HG02943 (cell line): ENCODE data around the gene TRPC3.
"Not testable (repeated sequence)": the region's sequence is repeated elsewhere in the genome, so short reads cannot be mapped to it uniquely, and the experiment has no call there.

Experiments used
- ATAC-seq: cut with Tn5 transposase; IDR thresholded peaks from one replicate; pipeline ENCODE4 v1.9.1; 2021; ENCODE audit warnings: mild to moderate bottlenecking, low read depth, moderate library complexity; ENCODE audit not compliant: unreplicated experiment

The TRPC3 gene

GRCh38 chr4:121950680-121951520, 960 bp downstream of the TRPC3 start:
- ATAC-seq = peak; percentile 40

DNA sequence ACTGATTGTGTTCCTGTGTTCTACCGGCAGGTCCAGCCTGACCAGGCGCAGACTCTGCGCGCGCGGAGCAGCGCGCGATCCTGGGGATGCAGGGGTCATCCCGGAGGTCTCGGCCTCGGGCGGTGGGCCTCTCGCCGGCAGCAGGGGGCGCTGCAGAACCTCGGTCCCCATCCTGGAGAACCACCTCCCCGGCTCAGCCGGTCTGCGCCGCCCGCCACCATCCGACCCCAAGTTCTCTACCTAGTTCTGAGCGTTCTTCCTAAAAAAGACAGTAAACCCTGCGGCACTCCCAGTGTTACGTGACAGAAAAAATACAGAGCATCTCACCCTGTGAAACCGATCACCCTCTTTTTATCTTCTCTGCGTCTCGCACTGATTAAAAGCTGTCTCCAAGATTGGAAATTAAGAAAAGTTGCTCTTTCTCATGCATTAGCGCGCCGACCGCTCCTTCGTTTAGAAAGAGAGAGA, 1.6 kb downstream of the TRPC3 start:
- ATAC-seq = peak; percentile 84

DNA sequence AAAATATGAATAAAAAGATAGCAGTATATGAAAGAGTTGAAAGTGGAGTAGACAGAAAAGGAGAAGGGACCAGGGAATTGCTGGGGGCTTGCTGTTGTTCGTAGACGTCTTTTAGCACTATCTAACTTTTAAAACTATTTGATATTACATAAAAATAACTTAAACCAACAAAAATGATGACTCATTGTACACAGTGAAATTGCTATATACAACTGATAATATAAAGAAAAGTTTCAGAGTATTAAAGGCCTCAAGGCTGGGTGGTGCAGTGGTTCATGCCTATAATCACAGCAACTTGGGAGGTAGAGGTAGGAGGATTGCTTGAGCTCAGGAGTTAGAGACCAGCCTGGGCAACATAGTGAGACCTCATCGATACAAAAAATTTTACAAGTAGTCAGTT, 5.2 kb downstream of the TRPC3 start:
- no peak for ATAC-seq

DNA sequence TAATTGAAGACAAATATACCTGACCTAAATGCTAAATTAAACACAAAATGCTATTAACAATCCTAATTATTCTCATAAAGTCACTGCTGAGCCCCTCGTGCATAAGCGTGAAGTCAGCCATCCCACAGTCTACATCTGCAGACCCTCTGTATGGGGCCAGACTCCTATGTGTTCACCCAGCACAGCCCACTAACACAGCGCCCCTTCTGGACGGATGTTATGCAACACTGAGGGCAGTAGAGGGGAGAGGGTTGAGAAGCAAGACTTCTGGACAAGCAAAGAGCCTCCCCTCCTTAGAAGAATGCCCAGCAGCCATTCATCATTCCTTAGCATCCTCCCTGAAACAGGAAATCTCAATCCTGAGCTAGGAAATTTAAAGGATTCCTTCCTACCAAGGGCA, 7.9 kb downstream of the TRPC3 start:
- no peak for ATAC-seq

DNA sequence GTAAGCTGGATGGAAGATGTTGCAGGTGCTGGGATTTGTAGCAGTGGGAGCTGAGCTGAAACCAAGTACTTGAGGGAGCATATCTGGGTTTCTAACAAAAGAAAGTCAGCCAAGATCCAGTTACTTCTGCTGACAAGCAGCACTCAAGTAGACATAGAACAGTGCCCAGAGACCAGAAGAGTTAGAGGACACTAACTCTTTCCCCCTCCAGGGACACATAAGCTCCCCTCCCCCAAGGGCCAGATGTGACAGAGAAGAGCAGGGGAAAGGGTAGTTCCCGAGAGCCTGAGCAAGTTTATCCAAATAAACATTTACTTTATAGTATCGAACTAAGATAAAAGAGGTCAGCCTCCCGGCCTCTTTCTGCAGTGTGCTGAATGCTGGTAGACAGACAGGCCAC, 12.2 kb downstream of the TRPC3 start:
- ATAC-seq = no peak

- ATAC-seq = no peak
These were observed 13.4 kb downstream of the TRPC3 start for GRCh38 chr4:121938282-121939092.

- ATAC-seq = no peak
These were observed 15.8 kb downstream of the TRPC3 start for GRCh38 chr4:121936101-121936500.

GRCh38 chr4:121934635-121935034, 17.2 kb downstream of the TRPC3 start:
- no peak for ATAC-seq

DNA sequence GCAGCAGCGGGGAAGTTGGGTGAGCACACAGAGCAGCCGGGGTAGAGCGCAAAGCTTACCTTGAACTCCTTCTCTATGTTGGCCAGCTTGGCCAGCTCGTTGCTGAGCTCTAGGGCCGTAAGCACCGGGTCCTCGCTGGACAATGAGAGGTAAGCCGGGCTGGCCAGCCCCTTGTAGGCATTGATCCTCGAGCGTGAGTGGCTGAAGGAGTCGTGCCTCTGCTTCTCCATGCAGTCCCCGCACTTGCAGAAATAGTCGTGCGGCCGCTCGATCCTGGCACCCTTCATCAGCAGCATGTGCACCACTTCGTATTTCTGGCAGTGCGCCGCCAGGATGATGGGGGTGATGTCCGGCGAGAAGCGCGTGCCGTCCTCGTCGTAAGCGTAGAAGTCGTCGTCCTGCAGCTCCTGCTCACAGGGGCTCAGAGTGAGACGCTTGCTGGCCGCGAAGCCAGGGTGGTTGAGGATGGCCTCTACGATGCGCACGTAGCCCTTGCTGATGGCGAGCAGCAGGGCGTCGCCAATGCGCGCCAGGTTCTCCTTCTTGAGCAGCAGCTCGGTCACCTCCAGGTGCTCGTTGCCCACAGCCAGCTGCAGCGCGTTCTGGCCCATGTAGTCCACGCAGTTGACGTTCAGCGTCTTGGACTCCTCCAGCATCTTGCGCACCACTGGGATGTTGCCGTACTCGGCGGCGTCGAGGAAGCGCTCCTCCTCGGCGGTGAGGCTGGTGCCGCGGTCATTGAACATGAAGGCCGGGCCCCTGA, 19.5 kb downstream of the TRPC3 start:
- no peak for ATAC-seq

DNA sequence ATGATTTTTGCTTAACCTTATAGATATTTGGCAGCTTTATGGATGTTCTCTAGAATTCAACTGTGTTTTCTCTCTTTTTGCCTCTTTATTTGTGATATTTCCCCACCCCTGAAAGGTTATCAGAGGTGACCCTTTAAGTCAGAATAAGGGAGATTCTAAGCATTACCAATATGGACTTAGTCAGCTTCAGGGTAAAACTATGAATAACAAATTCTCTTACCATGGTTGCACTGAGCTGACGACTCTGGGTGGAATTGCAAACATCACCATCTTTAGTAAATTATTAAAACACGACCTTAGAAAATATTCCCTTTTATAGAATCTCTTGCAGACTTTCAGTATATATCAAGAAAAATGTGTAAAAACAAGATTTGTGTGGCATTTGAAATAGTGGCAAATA, 21.6 kb downstream of the TRPC3 start:
- ATAC-seq = no peak

DNA sequence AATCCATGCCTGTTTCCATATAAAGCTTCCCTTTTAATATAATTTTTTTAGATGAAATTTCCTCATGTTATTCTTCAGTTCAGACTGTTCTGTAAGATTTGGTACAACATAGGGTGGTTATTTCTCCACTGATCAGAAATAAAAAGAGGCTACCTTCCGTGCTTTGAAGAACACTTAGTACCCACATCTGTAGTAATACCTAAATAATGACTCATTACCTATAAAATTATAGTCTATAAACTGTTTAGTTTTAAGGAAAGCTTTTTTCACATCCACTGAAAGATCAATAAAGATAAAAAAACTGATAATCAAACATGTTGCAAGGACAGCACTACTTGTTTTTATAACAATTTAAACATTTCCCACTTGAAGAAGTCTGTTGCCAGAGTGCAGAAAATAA, 23.9 kb downstream of the TRPC3 start:
- ATAC-seq = no peak

DNA sequence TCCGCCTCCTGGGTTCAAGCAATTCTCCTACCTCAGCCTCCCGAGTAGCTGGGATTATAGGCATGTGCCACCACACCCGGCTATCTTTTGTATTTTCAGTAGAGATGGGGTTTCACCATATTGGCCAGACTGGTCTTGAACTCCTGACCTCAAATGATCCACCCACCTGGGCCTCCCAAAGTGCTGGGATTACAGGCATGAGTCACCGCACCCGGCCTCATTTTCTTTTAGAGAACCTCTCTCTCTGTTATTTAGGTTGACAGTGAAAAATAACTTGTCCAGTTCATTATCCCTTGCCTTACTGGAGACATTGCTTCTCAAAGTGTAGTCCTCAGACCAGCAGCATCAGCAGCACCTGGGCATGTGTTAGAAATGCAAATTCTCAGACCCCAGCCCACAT, 25.4 kb downstream of the TRPC3 start:
- ATAC-seq = not testable (repeated sequence)

DNA sequence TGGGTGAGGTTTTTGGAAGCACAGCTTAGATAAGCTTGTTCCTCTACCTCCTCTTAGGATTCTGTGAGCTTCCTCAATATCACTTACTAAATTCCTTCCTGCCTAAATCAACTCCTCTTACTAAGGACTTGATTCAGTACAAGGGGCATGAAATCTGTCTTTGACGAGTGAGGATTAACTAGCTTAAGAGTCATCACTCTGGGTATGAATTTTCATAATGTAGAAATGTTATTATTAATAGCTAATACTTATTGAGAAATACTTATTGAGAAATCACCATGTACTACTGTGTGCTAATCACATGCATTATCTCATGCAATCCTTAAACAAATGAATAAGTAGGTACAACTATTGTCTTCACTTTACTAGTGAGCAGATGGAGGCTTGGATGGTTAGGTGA, 28.6 kb downstream of the TRPC3 start:
- ATAC-seq = no peak

GRCh38 chr4:121913667-121914066, 38.2 kb downstream of the TRPC3 start:
- no peak for ATAC-seq

- no peak for ATAC-seq
These were observed 43.5 kb downstream of the TRPC3 start for GRCh38 chr4:121908346-121908745.

DNA sequence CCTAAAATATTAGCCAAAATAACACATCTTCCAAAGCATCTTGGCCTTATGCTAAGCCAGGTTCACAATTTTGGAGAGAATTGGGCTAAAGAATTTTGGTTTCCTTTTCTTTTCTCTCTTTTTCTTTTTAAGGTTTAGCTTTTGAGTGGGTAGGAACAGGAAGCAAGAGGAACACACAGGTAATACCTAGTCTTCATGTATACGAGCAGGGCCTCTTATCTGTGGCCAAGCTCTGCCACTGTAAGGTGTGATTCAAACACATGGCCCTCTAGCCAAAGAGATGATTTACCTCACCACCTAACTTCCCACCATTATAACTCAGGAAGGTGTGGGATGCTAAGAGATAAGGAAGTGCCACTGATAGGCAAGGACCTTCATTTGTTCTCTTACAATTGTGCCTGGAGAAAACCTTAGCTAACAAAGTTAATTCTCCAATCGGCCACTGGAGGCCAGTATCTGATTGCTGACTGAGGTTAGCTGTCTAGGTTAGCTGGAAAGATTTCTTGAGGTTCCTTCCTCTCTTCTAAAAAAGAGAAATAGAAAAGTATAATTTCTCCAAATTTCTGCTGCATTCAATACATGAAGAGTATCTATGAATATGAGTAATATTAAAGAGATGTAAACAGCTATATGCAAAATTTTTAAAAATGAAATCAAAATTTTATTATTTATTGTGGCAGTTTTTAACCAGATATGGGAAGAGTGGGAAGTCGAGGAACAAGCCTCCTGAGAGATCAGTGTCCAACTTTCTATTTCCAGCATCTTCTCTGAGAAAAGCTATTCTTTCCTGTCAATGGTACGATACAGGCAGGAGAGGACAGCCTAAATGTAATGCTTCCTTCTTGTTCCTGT, 51.5 kb downstream of the TRPC3 start:
- peak; percentile 93 for ATAC-seq

DNA sequence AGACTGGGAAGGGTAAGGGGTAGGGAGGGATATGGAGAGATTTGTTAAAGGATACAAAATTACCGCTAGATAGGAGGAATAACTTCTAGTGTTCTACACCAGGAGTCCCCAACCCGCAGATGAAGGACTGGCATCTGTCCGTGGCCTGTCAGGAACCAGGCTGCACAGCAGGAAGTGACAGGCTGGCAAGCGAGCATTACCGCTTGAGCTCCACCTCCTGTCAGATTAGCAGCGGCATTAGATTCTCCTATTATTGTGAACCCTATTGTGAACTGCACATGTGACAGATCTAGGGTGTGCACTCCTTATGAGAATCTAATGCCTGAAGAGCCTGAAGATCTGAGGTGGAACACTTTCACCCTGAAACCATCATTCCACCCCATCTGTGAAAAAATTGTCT, 53.7 kb downstream of the TRPC3 start:
- ATAC-seq = no peak

DNA sequence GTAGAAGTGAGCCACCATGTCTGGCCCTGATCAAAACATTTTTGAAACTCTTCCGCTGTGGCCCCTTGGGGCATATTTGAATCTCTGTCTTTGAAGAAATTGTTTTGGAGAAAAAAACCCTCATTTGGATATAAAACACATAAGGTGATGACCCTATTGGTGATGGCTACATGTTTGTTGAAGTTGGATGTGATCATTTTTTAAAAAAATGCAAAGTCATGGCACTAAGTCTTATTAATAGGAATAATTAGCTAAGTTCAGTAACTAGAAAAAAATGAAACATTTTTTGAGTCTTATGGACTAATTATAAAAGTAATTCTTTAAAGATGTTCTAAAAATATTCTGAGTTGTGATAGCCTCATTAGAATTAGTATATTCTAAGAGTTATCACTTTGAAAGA, 63.7 kb downstream of the TRPC3 start:
- no peak for ATAC-seq

- no peak for ATAC-seq
These were observed 66.7 kb downstream of the TRPC3 start for GRCh38 chr4:121885115-121885514.

DNA sequence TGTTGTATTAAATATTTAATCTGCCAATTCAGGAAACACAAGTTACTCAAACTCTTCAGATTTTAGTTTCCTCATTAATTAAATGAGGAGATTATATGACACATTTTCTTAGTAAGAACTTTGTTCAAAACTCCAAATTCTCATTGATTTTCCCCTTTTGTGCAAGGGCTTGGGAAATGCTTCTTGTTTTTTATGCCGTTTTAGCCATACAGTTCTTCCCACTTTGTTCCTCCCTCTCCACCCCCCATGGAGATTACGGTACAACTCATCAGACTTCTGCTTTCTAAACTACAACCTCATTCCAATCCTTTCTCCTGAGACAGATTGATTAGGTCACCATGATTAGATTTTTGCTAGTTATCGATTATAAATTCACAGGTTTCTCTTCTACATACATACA, 70.7 kb downstream of the TRPC3 start:
- no peak for ATAC-seq
